HCT116 (cell line): ENCODE measurements around the gene PSD. TPM values are rescaled to one million over a fixed set of nuclear protein-coding genes. Genes with fewer than 3 reads are reported as not detected.

Source experiments
- ATAC-seq: fragments of 200-7000 bp; cut with Tn5 transposase; 2 replicates; pipeline ENCODE4 v1.9.1; 2020; ENCODE audit warnings: mild to moderate bottlenecking, moderate library complexity
- BruUV-seq: library from RNA; stranded (reverse); fragments of 400-500 nt; replicated peaks from 2 replicates; lab custom pipeline; 2021; lab: Mats Ljungman, UMichigan
- CTCF ChIA-PET: fragments of 300-600 bp; sonication (Branson Sonifier 250); formaldehyde crosslinking; loops from one replicate; lab custom pipeline; 2021; ENCODE audit warnings: antibody characterized with exemption; lab: Charles Lee
- POLR2A ChIA-PET: fragments of 300-600, 350-600 bp; sonication (Branson Sonifier 250); formaldehyde crosslinking; loops from one replicate; lab custom pipeline; 2021; ENCODE audit warnings: antibody characterized with exemption; lab: Charles Lee
- RAD21 ChIA-PET, 2 experiments: fragments of 300-600 bp; sonication (Branson Sonifier 250); formaldehyde crosslinking; loops; one replicate each; lab custom pipeline; 2023; ENCODE audit warnings: low total read pairs in 2 of 2; ENCODE audit not compliant: uncharacterized antibody in 2 of 2, unreplicated experiment in 2 of 2, low non-redundant PET in 1 of 2; lab: Charles Lee
- DNase-seq: peaks from one replicate; pipeline ENCODE4 v3.0.0-alpha.2; 2010; ENCODE audit warnings: low read depth, low spot score
- H2AFZ ChIP-seq: fragments of 200-600 bp; shearing (Covaris generic), sonication (generic); 2 replicates; pipeline ENCODE4 v1.6.1; 2017; ENCODE audit warnings: low read depth, mixed run types, mixed read lengths, antibody characterized with exemption, low read length; ENCODE audit not compliant: poor library complexity, severe bottlenecking
- H3K27ac ChIP-seq: 2 replicates; pipeline ENCODE4 v1.5.1; 2012; ENCODE audit warnings: low read depth, low read length
- H3K27me3 ChIP-seq: fragments of 200-600 bp; sonication (generic); 2 replicates; pipeline ENCODE4 v1.6.1; 2016; ENCODE audit warnings: mixed run types, low read length, mixed read lengths; ENCODE audit not compliant: insufficient read depth
- H3K36me3 ChIP-seq, 2 experiments: fragments of 200-500 bp in 1 of 2; fragments of 200-600 bp in 1 of 2; sonication (Bioruptor generic) in 1 of 2; sonication (generic) in 1 of 2; 2 replicates each; pipeline versions ENCODE4 v1.5.1 to v1.6.1; 2014 to 2016; ENCODE audit warnings: low read length in 2 of 2, inconsistent platforms in 1 of 2, mixed read lengths in 1 of 2, mixed run types in 1 of 2; ENCODE audit not compliant: insufficient read depth in 2 of 2, control insufficient read depth in 1 of 2
- H3K4me1 ChIP-seq, 2 experiments: fragments of 200-600 bp in 1 of 2; sonication (generic) in 1 of 2; 2 replicates each; pipeline versions ENCODE4 v1.5.1 to v1.6.1; 2012 to 2017; ENCODE audit warnings: low read length in 2 of 2, inconsistent platforms in 1 of 2, mild to moderate bottlenecking in 1 of 2, mixed read lengths in 1 of 2, mixed run types in 1 of 2, moderate library complexity in 1 of 2; ENCODE audit not compliant: insufficient read depth in 2 of 2, control insufficient read depth in 1 of 2
- H3K4me2 ChIP-seq: fragments of 200-600 bp; sonication (generic); 2 replicates; pipeline ENCODE4 v1.6.1; 2017; ENCODE audit warnings: mixed run types, low read length, mixed read lengths
- H3K4me3 ChIP-seq, 2 experiments: fragments of 200-600 bp in 1 of 2; sonication (generic) in 1 of 2; replicated peaks in 1 of 2; 2 replicates each; pipeline ENCODE4 v1.5.1; 2011 to 2016; ENCODE audit warnings: low read length in 2 of 2, control low read depth in 1 of 2, low read depth in 1 of 2, mild to moderate bottlenecking in 1 of 2, mixed read lengths in 1 of 2, mixed run types in 1 of 2
- H3K79me2 ChIP-seq: fragments of 200-600 bp; sonication (generic); 2 replicates; pipeline ENCODE4 v1.6.1; 2017; ENCODE audit warnings: mild to moderate bottlenecking, mixed run types, low read length, moderate library complexity, mixed read lengths; ENCODE audit not compliant: insufficient read depth
- H3K9ac ChIP-seq: fragments of 200-600 bp; sonication (generic); 2 replicates; pipeline ENCODE4 v1.6.1; 2016; ENCODE audit warnings: low read length, mixed read lengths
- H3K9me2 ChIP-seq: fragments of 200-600 bp; sonication (generic), shearing (Covaris generic); 2 replicates; pipeline ENCODE4 v1.6.1; 2017; ENCODE audit warnings: mixed run types, mild to moderate bottlenecking, moderate library complexity; ENCODE audit not compliant: insufficient read depth
- H3K9me3 ChIP-seq, 2 experiments: fragments of 200-500 bp in 1 of 2; fragments of 200-600 bp in 1 of 2; sonication (Bioruptor generic) in 1 of 2; sonication (generic) in 1 of 2; 2 replicates each; pipeline ENCODE4 v1.6.1; 2014 to 2017; ENCODE audit warnings: low read length in 2 of 2, mixed read lengths in 2 of 2, inconsistent platforms in 1 of 2, low read depth in 1 of 2, mild to moderate bottlenecking in 1 of 2, mixed run types in 1 of 2, moderate library complexity in 1 of 2; ENCODE audit not compliant: control insufficient read depth in 1 of 2, insufficient read depth in 1 of 2
- H4K20me1 ChIP-seq: fragments of 200-600 bp; sonication (generic), shearing (Covaris generic); 2 replicates; pipeline ENCODE4 v1.6.1; 2017; ENCODE audit warnings: mixed run types, mild to moderate bottlenecking, moderate library complexity; ENCODE audit not compliant: insufficient read depth
- ATF3 ChIP-seq: IDR thresholded peaks from 2 replicates; pipeline ENCODE4 v1.6.1; 2012
- CEBPB ChIP-seq: IDR thresholded peaks from 2 replicates; pipeline ENCODE4 v1.6.1; 2012; ENCODE audit warnings: low read depth
- ELF1 ChIP-seq: IDR thresholded peaks from 2 replicates; pipeline ENCODE4 v1.6.1; 2012; ENCODE audit warnings: low read depth, borderline replicate concordance
- EZH2 ChIP-seq: fragments of 200-600 bp; sonication (generic); IDR thresholded peaks from 2 replicates; pipeline ENCODE4 v1.6.1; 2017; ENCODE audit warnings: antibody characterized with exemption, mixed run types
- EZH2phosphoT487 ChIP-seq: fragments of 200-600 bp; IDR thresholded peaks from 2 replicates; pipeline ENCODE4 v1.6.1; 2018; ENCODE audit warnings: antibody characterized with exemption, borderline replicate concordance
- MAX ChIP-seq: IDR thresholded peaks from 2 replicates; pipeline ENCODE4 v1.6.1; 2012
- SP1 ChIP-seq: IDR thresholded peaks from 2 replicates; pipeline ENCODE4 v1.6.1; 2012; ENCODE audit warnings: low read depth
- SRF ChIP-seq: IDR thresholded peaks from 2 replicates; pipeline ENCODE4 v1.6.1; 2012; ENCODE audit warnings: low read depth
- YY1 ChIP-seq: IDR thresholded peaks from 2 replicates; pipeline ENCODE4 v1.6.1; 2011; ENCODE audit warnings: low read length, low read depth, moderate library complexity, mild to moderate bottlenecking; ENCODE audit not compliant: insufficient replicate concordance; ENCODE audit errors: extremely low read depth
- ZBTB33 ChIP-seq: IDR thresholded peaks from 2 replicates; pipeline ENCODE4 v1.6.1; 2011; ENCODE audit warnings: mild to moderate bottlenecking, low read length, moderate library complexity; ENCODE audit not compliant: insufficient replicate concordance; ENCODE audit errors: extremely low read depth
- ZFX ChIP-seq: fragments of 450-650 bp; IDR thresholded peaks from 2 replicates; pipeline ENCODE4 v1.6.1; 2017
- intact Hi-C: fragments of 100-400 bp; cut with micrococcal nuclease; formaldehyde crosslinking; loops from 2 replicates; pipeline ENCODE4 v1.10.0; 2022
- total RNA-seq: library from RNA; stranded (reverse); gene quantifications from one replicate; pipeline ENCODE4 v1.2.1, GENCODE V29; 2021; ENCODE audit not compliant: unreplicated experiment

The PSD gene
- total RNA-seq, 1 experiment from 2014 or later = 9.7 TPM

GRCh38 chr10:102426803-102427287, 8.3 kb upstream of the PSD start:
- Histone ChIP-seq H3K27ac (no peak overlapping the region), H3K27me3 (no peaks in the 10 kb centered on the region), H3K4me3 (no peak overlapping the region), H3K9ac (no peak overlapping the region), H3K9me3 (no peaks in the 10 kb centered on the region), H3K4me1 (peaks cover 11 to 36% of the 10 kb centered on the region in 2 experiments; a peak in 3 of 4 replicates), H3K4me2 (no peak overlapping the region), H3K9me2 (no peaks in the 10 kb centered on the region), H3K79me2 (peaks cover 20% of the 10 kb centered on the region), H3K36me3 (peaks cover 0 to 11% of the 10 kb centered on the region in 2 experiments; a peak in 1 of 4 replicates), H4K20me1 (no peaks in the 10 kb centered on the region), H2AFZ (no peak overlapping the region)
- DNase-seq = no peak
- ATAC-seq = no peak
- TF ChIP-seq ZBTB33 = no peak
- no peak for TF ChIP-seq CEBPB
- TF ChIP-seq ELF1 = no peak
- no peak for TF ChIP-seq YY1
- TF ChIP-seq ATF3 = no peak
- TF ChIP-seq SRF = no peak
- TF ChIP-seq EZH2phosphoT487 = no peak
- TF ChIP-seq MAX = no peak
- TF ChIP-seq ZFX = no peak
- TF ChIP-seq EZH2 = no peak
- no peak for TF ChIP-seq SP1
- intact Hi-C loops = no loop called here
- no TSS peak for BruUV-seq
- ChIA-PET POLR2A (no interaction called here), RAD21 (no interaction called here), CTCF (interaction anchor here (0.9 to 2.6 kb wide), 2 partner anchors 157 to 196 kb away, joined by 3 to 7 read pairs; no protein-coding TSS in a partner anchor)
